Right atrium auricular region (tissue), 2 donors: ENCODE results near the gene SEMA3C. TPM values are rescaled to one million over a fixed set of nuclear protein-coding genes. Genes with fewer than 3 reads are reported as not detected.

Source experiments
- DNase-seq: peaks from one replicate; pipeline ENCODE4 v3.0.0-alpha.2; 2019; ENCODE audit warnings: low spot score
- H3K27ac ChIP-seq, 2 donors: fragments of 200-600 bp; sonication (generic); 1 replicate in 1 of 2; 2 replicates in 1 of 2; pipeline ENCODE4 v1.5.1; 2016 to 2019
- H3K27me3 ChIP-seq, 2 donors: fragments of 200-600 bp; sonication (generic); one replicate each; pipeline versions ENCODE4 v1.5.1 to v1.6.0; 2017 to 2019
- H3K36me3 ChIP-seq: fragments of 200-600 bp; sonication (generic); one replicate; pipeline ENCODE4 v1.5.1; 2016
- H3K4me1 ChIP-seq, 2 donors: fragments of 200-600 bp; sonication (generic); one replicate each; pipeline versions ENCODE4 v1.5.1 to v1.6.0; 2017 to 2019
- H3K4me3 ChIP-seq, 2 donors: fragments of 200-600 bp; sonication (generic); 1 replicate in 1 of 2; 2 replicates in 1 of 2; pipeline ENCODE4 v1.5.1; 2017 to 2019; ENCODE audit warnings: mild to moderate bottlenecking in 1 of 2, moderate library complexity in 1 of 2
- H3K9me3 ChIP-seq, 2 donors: fragments of 200-600 bp; sonication (generic); one replicate each; pipeline ENCODE4 v1.5.1; 2019
- CTCF ChIP-seq, 2 donors: fragments of 200-600 bp; sonication (generic); IDR thresholded peaks; one replicate each; pipeline ENCODE4 v1.5.1; 2019; ENCODE audit warnings: antibody characterized with exemption in 2 of 2
- total RNA-seq, 2 donors: library from RNA; depleted of rRNA; stranded (reverse); fragments of >200 nt; gene quantifications; one replicate each; pipeline ENCODE4 v1.1.0, GENCODE V29; 2016

The SEMA3C gene
- total RNA-seq, 2 donors from 2014 or later, result 58.3 to 61.6 TPM

DNA sequence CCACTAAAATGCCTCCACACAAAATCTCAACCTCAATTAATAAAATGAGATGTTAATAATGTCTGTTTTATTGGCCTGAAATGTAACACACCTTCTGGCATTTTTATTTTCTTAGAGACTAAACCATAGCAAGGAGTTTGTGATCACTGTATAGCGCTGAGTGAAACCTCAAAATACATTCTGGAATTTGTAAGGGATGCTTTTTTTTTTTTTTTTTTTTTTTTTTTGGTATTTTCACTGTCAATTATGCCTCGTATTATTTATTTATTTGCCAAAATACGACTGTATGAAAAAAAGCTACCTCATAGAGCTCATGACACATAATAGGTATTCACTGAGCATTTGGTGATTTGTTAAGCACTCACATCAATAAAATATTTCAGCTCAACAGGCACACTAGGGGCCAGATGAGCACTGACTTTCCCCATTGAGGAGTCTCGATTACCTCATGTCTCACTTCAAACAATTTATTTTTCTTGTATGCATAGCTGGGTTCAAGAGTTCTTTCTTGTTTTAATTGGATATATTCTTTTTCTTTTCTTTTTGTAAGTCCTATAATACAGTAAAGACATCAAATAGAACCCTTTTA lies 36.5 kb downstream of the SEMA3C start:
- no peaks in the 10 kb centered on the region for H3K27me3 ChIP-seq
- DNase-seq, result no peak
- H3K27ac ChIP-seq, result peak overlapping the region in 1 of 2 donors; percentile 68
- no peak overlapping the region for H3K4me3 ChIP-seq
- no peaks in the 10 kb centered on the region for H3K36me3 ChIP-seq
- no peak for TF ChIP-seq CTCF (IDR thresholded peaks at IDR 0.05)
- no peaks in the 10 kb centered on the region for H3K9me3 ChIP-seq
- peaks cover 0 to 11% of the 10 kb centered on the region in 2 donors for H3K4me1 ChIP-seq

DNA sequence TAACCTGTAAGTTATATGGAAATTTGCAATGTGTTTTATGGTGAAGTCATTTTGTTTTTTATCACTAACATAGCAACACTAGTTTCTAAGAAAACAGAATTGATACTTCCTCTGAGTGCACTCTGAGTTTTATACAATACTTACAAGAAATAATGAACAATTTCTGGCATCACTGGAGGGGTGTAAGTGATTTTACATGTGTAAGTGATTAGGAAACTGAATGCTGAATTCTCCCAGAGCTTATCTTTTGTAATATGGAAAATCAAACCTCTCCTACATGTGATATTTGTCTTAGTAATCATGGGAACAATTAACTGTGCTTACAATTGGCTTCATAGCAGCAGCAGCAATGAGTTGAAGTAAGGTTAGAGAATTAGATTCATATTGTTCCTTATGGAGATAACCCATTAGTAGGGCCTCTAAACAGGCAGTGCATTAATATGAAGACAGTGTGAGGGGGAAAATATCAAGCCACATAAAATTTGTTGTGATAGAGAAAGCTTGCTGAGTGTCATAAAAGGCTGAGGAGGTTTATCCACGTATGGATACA lies 37.4 kb downstream of the SEMA3C start:
- no peak overlapping the region for H3K27ac ChIP-seq
- TF ChIP-seq CTCF (IDR thresholded peaks at IDR 0.05), result no peak
- no peaks in the 10 kb centered on the region for H3K9me3 ChIP-seq
- peaks cover 0 to 11% of the 10 kb centered on the region in 2 donors for H3K4me1 ChIP-seq
- no peak for DNase-seq
- no peaks in the 10 kb centered on the region for H3K27me3 ChIP-seq
- no peak overlapping the region for H3K4me3 ChIP-seq
- no peaks in the 10 kb centered on the region for H3K36me3 ChIP-seq

DNA sequence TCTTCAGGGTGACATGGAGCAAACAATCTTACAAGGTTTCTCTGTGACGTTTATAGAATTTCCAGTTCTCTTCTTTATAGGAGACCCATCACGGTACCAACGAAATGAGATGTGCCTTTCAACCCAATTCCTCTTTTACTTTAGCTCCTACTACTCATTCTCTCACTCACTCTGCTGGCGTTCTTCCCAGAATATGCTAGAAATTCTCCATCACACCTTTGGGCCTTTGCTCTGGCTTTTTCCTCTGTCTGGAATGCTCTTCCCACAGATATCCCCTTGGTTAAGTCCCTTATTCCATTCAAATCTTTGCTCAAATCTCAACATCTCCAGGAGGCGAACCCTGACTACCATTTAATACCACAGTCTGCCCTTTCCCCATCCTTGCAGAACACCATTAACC lies 39.0 kb downstream of the SEMA3C start:
- Histone ChIP-seq H3K4me1 (peaks cover 0 to 11% of the 10 kb centered on the region in 2 donors), H3K9me3 (no peaks in the 10 kb centered on the region), H3K4me3 (no peak overlapping the region), H3K27ac (peak overlapping the region in 1 of 2 donors; percentile 59), H3K27me3 (no peaks in the 10 kb centered on the region), H3K36me3 (no peaks in the 10 kb centered on the region)
- no peak for DNase-seq
- TF ChIP-seq CTCF (IDR thresholded peaks at IDR 0.05), result no peak

DNA sequence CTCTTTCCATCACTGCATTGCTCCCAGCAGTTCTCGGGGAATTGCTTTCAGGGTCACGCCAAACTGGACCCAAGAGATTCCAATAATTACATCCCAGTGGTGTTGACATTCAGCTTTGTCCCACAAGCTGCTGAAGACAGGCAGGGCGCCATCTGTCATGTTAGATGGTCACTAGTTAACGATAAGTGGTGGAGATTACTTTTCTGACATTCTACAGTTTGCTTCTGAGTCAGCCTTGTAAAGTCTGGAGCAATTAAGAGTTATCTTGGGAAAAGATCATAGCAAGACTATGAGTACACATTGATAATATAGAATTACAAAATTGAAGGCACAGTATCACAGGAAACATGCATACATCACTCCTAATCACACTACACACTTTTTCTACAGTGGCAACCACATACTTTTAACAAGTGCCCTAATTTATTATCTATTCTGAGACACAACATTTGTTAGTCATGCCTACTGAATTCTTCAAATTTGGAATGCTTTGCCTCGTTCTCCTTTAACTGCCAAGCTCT lies 41.9 kb downstream of the SEMA3C start:
- TF ChIP-seq CTCF (IDR thresholded peaks at IDR 0.05), result no peak
- Histone ChIP-seq H3K27me3 (no peaks in the 10 kb centered on the region), H3K4me3 (no peak overlapping the region), H3K9me3 (no peaks in the 10 kb centered on the region), H3K36me3 (no peaks in the 10 kb centered on the region), H3K27ac (no peak overlapping the region), H3K4me1 (no peaks in the 10 kb centered on the region)
- DNase-seq, result no peak

GRCh38 chr7:80875537-80876120 lies 43.2 kb downstream of the SEMA3C start:
- H3K36me3 ChIP-seq, result no peaks in the 10 kb centered on the region
- DNase-seq, result no peak
- no peak overlapping the region for H3K4me3 ChIP-seq
- no peaks in the 10 kb centered on the region for H3K4me1 ChIP-seq
- H3K27ac ChIP-seq, result no peak overlapping the region
- H3K9me3 ChIP-seq, result no peaks in the 10 kb centered on the region
- TF ChIP-seq CTCF (IDR thresholded peaks at IDR 0.05), result no peak
- no peaks in the 10 kb centered on the region for H3K27me3 ChIP-seq
